ENCODE measurements around the gene ZNF654. TPM values are rescaled to one million over a fixed set of nuclear protein-coding genes. Genes with fewer than 3 reads are reported as not detected.

ZNF654 gene
- total RNA-seq, 1 experiment from 2014 or later = 7.0 TPM

GRCh38 chr3:88038566-88038965, 20.5 kb upstream of the ZNF654 start (continued):
- TF ChIP-seq SP1 (IDR thresholded peaks at IDR 0.05; ENCODE audit: low read depth) = no peak
- TF ChIP-seq EGR1 (IDR thresholded peaks at IDR 0.05; ENCODE audit: low read depth) = no peak
- TF ChIP-seq ATF3 (IDR thresholded peaks at IDR 0.05) = no peak
- TF ChIP-seq POLR2A (IDR thresholded peaks at IDR 0.05; ENCODE audit: borderline replicate concordance, extremely low read depth, insufficient read depth, insufficient read length) = no peak
- no peak for TF ChIP-seq EZH2phosphoT487 (IDR thresholded peaks at IDR 0.05; ENCODE audit: borderline replicate concordance)
- no peak for TF ChIP-seq CBX3 (IDR thresholded peaks at IDR 0.05; ENCODE audit: low read depth)

- no peaks in the 10 kb centered on the region for H4K20me1 ChIP-seq (ENCODE audit: insufficient read depth)
- H3K79me2 ChIP-seq (ENCODE audit: insufficient read depth, low read length) = no peaks in the 10 kb centered on the region
- BruUV-seq (replicated peaks) = no TSS peak
- H3K36me3 ChIP-seq (ENCODE audit: control insufficient read depth in 1 of 2, insufficient read depth in 2 of 2, low read length in 2 of 2) = no peaks in the 10 kb centered on the region
- no peak overlapping the region for H3K4me3 ChIP-seq (replicated peaks in 1 of 2; ENCODE audit: low read depth in 1 of 2, low read length in 2 of 2)
- intact Hi-C loops (cut with micrococcal nuclease) = no loop called here
- no peak overlapping the region for H3K27ac ChIP-seq (ENCODE audit: low read depth, low read length)
- ChIA-PET CTCF (no interaction called here), POLR2A (no interaction called here), RAD21 (ENCODE audit: low non-redundant PET in 1 of 2, low total read pairs in 2 of 2, uncharacterized antibody in 2 of 2, unreplicated experiment in 2 of 2) (no interaction called here)
- no peak for TF ChIP-seq SIN3A (IDR thresholded peaks at IDR 0.05; ENCODE audit: low read depth)
- no peak for TF ChIP-seq ZFX (IDR thresholded peaks at IDR 0.05)
- TF ChIP-seq ZBTB33 (IDR thresholded peaks at IDR 0.05; ENCODE audit: extremely low read depth, insufficient replicate concordance, low read length) = no peak
- TF ChIP-seq EZH2 (IDR thresholded peaks at IDR 0.05) = no peak
- no peak for TF ChIP-seq JUND (IDR thresholded peaks at IDR 0.05)
- TF ChIP-seq CEBPB (IDR thresholded peaks at IDR 0.05; ENCODE audit: low read depth) = no peak
- TF ChIP-seq SP1 (IDR thresholded peaks at IDR 0.05; ENCODE audit: low read depth) = no peak
- TF ChIP-seq EGR1 (IDR thresholded peaks at IDR 0.05; ENCODE audit: low read depth) = no peak
- TF ChIP-seq TCF7L2 (IDR thresholded peaks at IDR 0.05; ENCODE audit: borderline replicate concordance, extremely low read depth, insufficient read depth, insufficient read length) = no peak
- no peak for TF ChIP-seq POLR2AphosphoS5 (IDR thresholded peaks at IDR 0.05; ENCODE audit: low read depth, low read length)
- no peak for TF ChIP-seq MAX (IDR thresholded peaks at IDR 0.05)
- TF ChIP-seq POLR2A (IDR thresholded peaks at IDR 0.05; ENCODE audit: borderline replicate concordance, extremely low read depth, insufficient read depth, insufficient read length) = no peak
- no peak for TF ChIP-seq YY1 (IDR thresholded peaks at IDR 0.05; ENCODE audit: extremely low read depth, insufficient replicate concordance, low read depth, low read length)
- H3K4me1 ChIP-seq (ENCODE audit: control insufficient read depth in 1 of 2, insufficient read depth in 2 of 2, low read length in 2 of 2) = no peaks in the 10 kb centered on the region
- no peak for ATAC-seq
- no peak for DNase-seq (ENCODE audit: low read depth, low spot score)
- no peak overlapping the region for H2AFZ ChIP-seq (ENCODE audit: low read depth, low read length, poor library complexity, severe bottlenecking)
- H3K9me2 ChIP-seq (ENCODE audit: insufficient read depth) = no peaks in the 10 kb centered on the region
- no peak overlapping the region for H3K9ac ChIP-seq (ENCODE audit: low read length)
- no peaks in the 10 kb centered on the region for H3K27me3 ChIP-seq (ENCODE audit: insufficient read depth, low read length)
- H3K4me2 ChIP-seq (ENCODE audit: low read length) = no peak overlapping the region
- H3K9me3 ChIP-seq (ENCODE audit: control insufficient read depth in 1 of 2, insufficient read depth in 1 of 2, low read depth in 1 of 2, low read length in 2 of 2) = no peaks in the 10 kb centered on the region
These were observed 18.5 kb upstream of the ZNF654 start for GRCh38 chr3:88040529-88040928.

Measured in HCT116 (cell line).